Loucy (cell line): ENCODE measurements around the gene ORC4.

Source experiments
- H2AFZ ChIP-seq: fragments of 200-600 bp; sonication (generic); 2 replicates; pipeline ENCODE4 v1.6.0; 2016; ENCODE audit warnings: antibody characterized with exemption, mild to moderate bottlenecking, low read length, moderate library complexity
- H3F3A ChIP-seq: fragments of 200-600 bp; 2 replicates; pipeline ENCODE4 v1.6.0; 2016; ENCODE audit warnings: antibody characterized with exemption, low read depth, mild to moderate bottlenecking
- H3K27me3 ChIP-seq: fragments of 200-600 bp; sonication (generic); 2 replicates; pipeline ENCODE4 v1.6.1; 2014; ENCODE audit warnings: low read length, mild to moderate bottlenecking; ENCODE audit not compliant: insufficient read depth, poor library complexity, severe bottlenecking
- H3K36me3 ChIP-seq: fragments of 200-600 bp; sonication (generic); 2 replicates; pipeline ENCODE4 v1.6.1; 2016; ENCODE audit warnings: low read length; ENCODE audit not compliant: insufficient read depth
- H3K4me1 ChIP-seq: fragments of 200-600 bp; sonication (generic); 2 replicates; pipeline ENCODE4 v1.5.1; 2014; ENCODE audit warnings: low read length, mild to moderate bottlenecking; ENCODE audit not compliant: insufficient read depth, poor library complexity, severe bottlenecking
- H3K4me2 ChIP-seq: fragments of 200-600 bp; sonication (generic); 2 replicates; pipeline ENCODE4 v1.6.0; 2014; ENCODE audit warnings: antibody characterized with exemption, low read length, low read depth, mild to moderate bottlenecking; ENCODE audit not compliant: poor library complexity, severe bottlenecking
- H3K4me3 ChIP-seq: fragments of 200-600 bp; sonication (generic); 2 replicates; pipeline ENCODE4 v1.5.1; 2014; ENCODE audit warnings: low read length, mild to moderate bottlenecking, mixed read lengths; ENCODE audit not compliant: poor library complexity, severe bottlenecking
- H3K79me2 ChIP-seq: fragments of 200-600 bp; sonication (generic); 2 replicates; pipeline ENCODE4 v1.6.1; 2014; ENCODE audit warnings: low read length; ENCODE audit not compliant: insufficient read depth
- H3K9ac ChIP-seq: fragments of 200-600 bp; sonication (generic); 2 replicates; pipeline ENCODE4 v1.6.0; 2014; ENCODE audit warnings: mild to moderate bottlenecking, low read depth, low read length, moderate library complexity; ENCODE audit not compliant: poor library complexity, severe bottlenecking
- H3K9me2 ChIP-seq: fragments of 200-600 bp; sonication (generic); replicated peaks from 2 replicates; pipeline ENCODE4 v1.6.1; 2016; ENCODE audit warnings: low read depth, low read length, mixed read lengths
- H3K9me3 ChIP-seq: fragments of 200-600 bp; sonication (generic); 2 replicates; pipeline ENCODE4 v1.6.1; 2014; ENCODE audit warnings: mild to moderate bottlenecking, antibody characterized with exemption, low read length, low read depth; ENCODE audit not compliant: insufficient read depth
- H4K20me1 ChIP-seq: fragments of 200-600 bp; sonication (generic); 2 replicates; pipeline ENCODE4 v1.6.0; 2014; ENCODE audit warnings: antibody characterized with exemption, low read length, mild to moderate bottlenecking; ENCODE audit not compliant: insufficient read depth, poor library complexity, severe bottlenecking
- CTCF ChIP-seq: fragments of 200-600 bp; sonication (generic); conservative IDR thresholded peaks from 2 replicates; pipeline ENCODE4 v1.5.1; 2014; ENCODE audit warnings: mild to moderate bottlenecking, antibody characterized with exemption, low read length
- EZH2phosphoT487 ChIP-seq: fragments of 200-600 bp; IDR thresholded peaks from 2 replicates; pipeline ENCODE4 v1.6.1; 2018; ENCODE audit warnings: antibody characterized with exemption, mild to moderate bottlenecking, moderate library complexity, borderline replicate concordance

ORC4 gene

DNA sequence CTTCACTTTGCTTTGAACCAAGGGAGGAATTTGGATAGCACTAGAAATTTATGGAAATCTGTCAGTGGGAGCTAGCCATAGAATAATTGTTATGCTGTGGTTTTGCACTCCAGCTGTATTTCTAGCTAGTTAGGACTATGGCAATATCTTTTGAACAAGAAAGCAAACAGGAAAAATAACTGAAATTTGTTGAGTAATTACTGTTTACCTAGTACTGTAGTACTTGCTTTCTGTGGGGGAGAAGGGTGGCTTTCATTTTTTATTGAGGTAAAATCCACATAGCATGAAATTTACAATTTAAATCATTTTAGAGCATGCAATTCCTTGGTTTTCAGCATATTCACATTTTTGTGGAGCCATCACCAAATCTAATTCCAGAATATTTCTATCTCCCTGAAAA lies 28.7 kb upstream of the ORC4 start:
- Histone ChIP-seq H3K4me2 (peak overlapping the region; percentile 3), H3K79me2 (no peaks in the 10 kb centered on the region), H3K27me3 (no peaks in the 10 kb centered on the region), H3K4me3 (no peak overlapping the region), H3K9me3 (no peaks in the 10 kb centered on the region), H3K9ac (no peak overlapping the region), H2AFZ (no peak overlapping the region), H4K20me1 (peaks cover 14% of the 10 kb centered on the region), H3K9me2 (no peaks in the 10 kb centered on the region), H3F3A (no peaks in the 10 kb centered on the region; the same call in 1 of the 2 replicates), H3K36me3 (no peaks in the 10 kb centered on the region), H3K4me1 (peaks cover 25% of the 10 kb centered on the region)
- TF ChIP-seq EZH2phosphoT487 (no peak), CTCF (no peak)

GRCh38 chr2:148048475-148049221 lies 28.1 kb upstream of the ORC4 start:
- Histone ChIP-seq H2AFZ (no peak overlapping the region), H3K4me1 (peaks cover 25% of the 10 kb centered on the region), H3K9ac (no peak overlapping the region), H4K20me1 (peaks cover 14% of the 10 kb centered on the region), H3K36me3 (no peaks in the 10 kb centered on the region), H3K4me2 (peak overlapping the region; percentile 3), H3F3A (no peaks in the 10 kb centered on the region; the same call in 1 of the 2 replicates), H3K9me2 (no peaks in the 10 kb centered on the region), H3K4me3 (no peak overlapping the region), H3K9me3 (no peaks in the 10 kb centered on the region), H3K79me2 (no peaks in the 10 kb centered on the region), H3K27me3 (no peaks in the 10 kb centered on the region)
- TF ChIP-seq EZH2phosphoT487 (no peak), CTCF (0 out of 2 replicates have a peak, but pooled peaks have one; percentile 8)

GRCh38 chr2:148046802-148047201 lies 26.3 kb upstream of the ORC4 start:
- Histone ChIP-seq H3K4me2 (peak overlapping the region; percentile 38), H3F3A (no peaks in the 10 kb centered on the region; the same call in 1 of the 2 replicates), H3K27me3 (no peaks in the 10 kb centered on the region), H3K4me1 (peaks cover 25% of the 10 kb centered on the region), H3K9me2 (no peaks in the 10 kb centered on the region), H3K79me2 (no peaks in the 10 kb centered on the region), H2AFZ (no peak overlapping the region), H3K36me3 (no peaks in the 10 kb centered on the region), H3K4me3 (no peak overlapping the region), H3K9me3 (no peaks in the 10 kb centered on the region), H3K9ac (no peak overlapping the region), H4K20me1 (peaks cover 11% of the 10 kb centered on the region)
- TF ChIP-seq EZH2phosphoT487 (no peak), CTCF (no peak)
